Natural killer cell treated with Interleukin-12 subunit alpha and Interleukin-12 subunit beta and Interleukin-15 and Interleukin-18, amount 100 ng/mL, for 72 hours (primary cell): ENCODE data around the gene TTC21B. TPM values are rescaled to one million over a fixed set of nuclear protein-coding genes. Genes with fewer than 3 reads are reported as not detected.

ENCODE experiments used
- ATAC-seq, 2 donors: fragments of 150-1000 bp; cut with Tn5 transposase in 1 of 2; sonication (Bioruptor Pico), chemical (Tn5 transposase) in 1 of 2; 2 replicates each; pipeline ENCODE4 v1.10.0; 2021
- DNase-seq: peaks from one replicate; pipeline ENCODE4 v3.0.0; 2022; ENCODE audit warnings: low spot score
- H3K27ac Mint-ChIP-seq, 2 donors: 1 replicate in 1 of 2; 2 replicates in 1 of 2; pipeline ENCODE4 v1.8.0; 2022; ENCODE audit warnings: mixed read lengths in 2 of 2, mild to moderate bottlenecking in 1 of 2, moderate library complexity in 1 of 2
- H3K27me3 Mint-ChIP-seq, 2 donors: 1 replicate in 1 of 2; 2 replicates in 1 of 2; pipeline ENCODE4 v1.8.0; 2022; ENCODE audit warnings: mixed read lengths in 2 of 2
- H3K36me3 Mint-ChIP-seq: one replicate; pipeline ENCODE4 v1.8.0; 2022; ENCODE audit warnings: mixed read lengths
- H3K4me1 Mint-ChIP-seq, 2 donors: 1 replicate in 1 of 2; 2 replicates in 1 of 2; pipeline ENCODE4 v1.8.0; 2022; ENCODE audit warnings: low read depth in 2 of 2, mixed read lengths in 2 of 2, mild to moderate bottlenecking in 1 of 2
- H3K4me3 Mint-ChIP-seq: one replicate; pipeline ENCODE4 v1.8.0; 2022; ENCODE audit warnings: mixed read lengths
- H3K9me3 Mint-ChIP-seq: 2 replicates; pipeline ENCODE4 v1.8.0; 2022; ENCODE audit warnings: mixed read lengths
- total RNA-seq, 2 donors: library from RNA; stranded (reverse); gene quantifications; one replicate each; pipeline ENCODE4 v1.2.3, GENCODE V29; 2022

TTC21B gene
- total RNA-seq, 2 donors from 2014 or later: 19.5 to 35.7 TPM

DNA sequence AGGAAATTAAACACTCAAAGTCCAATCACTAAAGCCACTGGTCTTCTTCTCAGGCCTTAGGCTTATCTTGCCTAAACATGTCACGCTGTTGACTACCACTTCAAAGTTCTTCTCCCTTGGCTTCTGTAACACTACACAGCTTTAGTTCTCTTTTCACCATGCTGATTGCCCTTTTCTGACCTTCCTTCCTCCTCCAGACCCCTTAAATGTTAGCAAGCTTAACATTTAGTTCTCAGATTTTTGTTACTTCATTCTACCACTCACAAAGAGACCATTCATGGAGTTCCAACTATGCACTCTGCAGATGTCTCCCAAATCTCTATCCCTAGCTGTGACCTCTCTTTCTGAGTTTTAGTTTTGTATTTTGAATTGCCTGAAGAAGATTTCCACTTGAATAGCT lies 64.4 kb downstream of the TTC21B start:
- H3K4me1 Mint-ChIP-seq: no peaks in the 10 kb centered on the region
- H3K4me3 Mint-ChIP-seq: no peak overlapping the region
- DNase-seq: no peak
- peaks cover 23% of the 10 kb centered on the region for H3K36me3 Mint-ChIP-seq
- no peaks in the 10 kb centered on the region for H3K9me3 Mint-ChIP-seq
- ATAC-seq: no peak
- no peak overlapping the region for H3K27ac Mint-ChIP-seq
- H3K27me3 Mint-ChIP-seq: no peaks in the 10 kb centered on the region

GRCh38 chr2:165888171-165888570 lies 65.4 kb downstream of the TTC21B start:
- H3K9me3 Mint-ChIP-seq: no peaks in the 10 kb centered on the region
- ATAC-seq: no peak
- no peak overlapping the region for H3K27ac Mint-ChIP-seq
- peaks cover 19% of the 10 kb centered on the region for H3K36me3 Mint-ChIP-seq
- no peaks in the 10 kb centered on the region for H3K4me1 Mint-ChIP-seq
- H3K4me3 Mint-ChIP-seq: no peak overlapping the region
- H3K27me3 Mint-ChIP-seq: no peaks in the 10 kb centered on the region
- DNase-seq: no peak

- Mint-ChIP-seq H3K36me3 (peaks cover 14% of the 10 kb centered on the region), H3K27ac (peak overlapping the region in 1 of 2 donors; percentile 5), H3K27me3 (no peaks in the 10 kb centered on the region), H3K4me3 (no peak overlapping the region), H3K4me1 (no peaks in the 10 kb centered on the region), H3K9me3 (no peaks in the 10 kb centered on the region)
- no peak for DNase-seq
- no peak for ATAC-seq
Measured at GRCh38 chr2:165886487-165887146, 67.0 kb downstream of the TTC21B start.

DNA sequence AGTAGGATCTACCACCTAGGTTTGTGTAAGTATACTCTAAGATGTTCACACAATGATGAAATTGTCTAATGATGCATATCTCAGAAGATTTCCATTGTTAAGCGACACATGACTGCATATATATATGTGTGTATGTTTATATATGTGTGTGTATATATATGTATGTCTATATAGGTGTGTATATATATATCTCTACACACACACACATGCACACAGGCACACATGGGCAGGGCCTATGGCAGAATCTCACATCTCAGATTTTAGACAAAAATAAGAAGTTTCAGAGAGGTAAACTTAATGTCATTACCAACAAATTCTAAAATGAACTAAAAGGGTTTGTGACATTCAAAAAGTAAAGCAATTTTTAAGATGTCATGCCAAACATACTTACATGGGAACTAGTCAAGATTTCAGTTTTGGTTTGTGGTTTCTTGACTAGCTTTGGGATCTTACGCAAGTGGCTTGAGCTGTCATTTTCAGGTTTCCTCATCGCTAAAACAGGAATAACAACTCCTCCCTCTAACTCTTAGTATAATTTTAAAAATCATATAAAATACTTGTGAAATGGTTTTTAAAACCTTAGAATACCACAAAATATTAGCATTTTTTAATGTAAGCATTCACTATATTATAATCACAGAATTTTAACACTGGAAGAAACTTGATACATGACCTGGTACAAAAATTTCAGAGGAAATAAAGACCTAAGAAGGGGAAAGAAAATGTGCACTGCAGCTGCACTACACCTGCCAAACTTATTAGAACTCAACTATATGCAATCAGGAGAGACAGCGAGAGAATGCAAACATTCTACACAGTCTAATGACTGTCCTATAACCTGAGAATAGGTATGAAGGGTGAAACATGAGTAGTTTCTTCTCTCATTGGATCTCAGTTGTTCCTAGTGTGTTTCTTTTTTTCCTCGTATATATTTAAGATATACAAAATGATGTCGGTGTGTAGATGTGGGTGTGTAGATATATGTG lies 75.7 kb downstream of the TTC21B start:
- DNase-seq (peak; percentile 66), ATAC-seq (peak; percentile 80 to 86)
- H3K4me3 Mint-ChIP-seq: peak overlapping the region; percentile 63
- H3K36me3 Mint-ChIP-seq: no peaks in the 10 kb centered on the region
- H3K27ac Mint-ChIP-seq: peak overlapping the region in 1 of 2 donors; percentile 78
- H3K9me3 Mint-ChIP-seq: no peaks in the 10 kb centered on the region
- peaks cover 16 to 28% of the 10 kb centered on the region in 2 donors for H3K4me1 Mint-ChIP-seq
- H3K27me3 Mint-ChIP-seq: no peaks in the 10 kb centered on the region

DNA sequence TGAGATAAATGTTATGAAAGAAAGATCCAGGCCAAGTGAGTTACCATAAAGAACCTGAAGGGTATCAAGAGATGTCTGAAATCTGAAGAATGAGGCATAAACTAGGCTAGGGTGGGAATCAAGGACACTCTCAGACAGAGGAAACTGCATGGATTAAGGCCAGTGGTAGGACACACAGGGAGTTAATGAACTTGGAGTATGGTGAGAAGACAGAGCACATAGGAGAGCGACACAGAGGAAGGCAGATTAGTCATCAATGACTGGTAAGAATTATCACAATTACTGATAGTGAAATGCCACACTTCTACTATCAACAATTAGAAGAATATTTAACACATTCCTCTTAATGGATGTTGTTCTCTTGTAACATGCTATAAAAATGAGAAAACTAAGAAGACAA lies 76.9 kb downstream of the TTC21B start:
- Mint-ChIP-seq H3K27me3 (no peaks in the 10 kb centered on the region), H3K4me1 (peaks cover 16 to 28% of the 10 kb centered on the region in 2 donors), H3K4me3 (peak overlapping the region; percentile 81), H3K27ac (peak overlapping the region; percentile 73 to 78), H3K9me3 (no peaks in the 10 kb centered on the region), H3K36me3 (no peaks in the 10 kb centered on the region)
- no peak for DNase-seq
- peak; percentile 56 to 68 for ATAC-seq

GRCh38 chr2:165876269-165876668 lies 77.3 kb downstream of the TTC21B start:
- peak overlapping the region; percentile 81 for H3K4me3 Mint-ChIP-seq
- no peaks in the 10 kb centered on the region for H3K36me3 Mint-ChIP-seq
- peak; percentile 9 to 65 for ATAC-seq
- no peaks in the 10 kb centered on the region for H3K27me3 Mint-ChIP-seq
- H3K9me3 Mint-ChIP-seq: no peaks in the 10 kb centered on the region
- H3K27ac Mint-ChIP-seq: peak overlapping the region; percentile 73 to 78
- H3K4me1 Mint-ChIP-seq: peaks cover 16 to 28% of the 10 kb centered on the region in 2 donors
- DNase-seq: no peak

GRCh38 chr2:165874445-165875039 lies 79.0 kb downstream of the TTC21B start:
- ATAC-seq (peak; percentile 66 to 73), DNase-seq (no peak)
- Mint-ChIP-seq H3K36me3 (no peaks in the 10 kb centered on the region), H3K9me3 (no peaks in the 10 kb centered on the region), H3K27me3 (no peaks in the 10 kb centered on the region), H3K4me3 (no peak overlapping the region), H3K4me1 (peaks cover 16 to 28% of the 10 kb centered on the region in 2 donors), H3K27ac (peak overlapping the region in 1 of 2 donors; percentile 78)

DNA sequence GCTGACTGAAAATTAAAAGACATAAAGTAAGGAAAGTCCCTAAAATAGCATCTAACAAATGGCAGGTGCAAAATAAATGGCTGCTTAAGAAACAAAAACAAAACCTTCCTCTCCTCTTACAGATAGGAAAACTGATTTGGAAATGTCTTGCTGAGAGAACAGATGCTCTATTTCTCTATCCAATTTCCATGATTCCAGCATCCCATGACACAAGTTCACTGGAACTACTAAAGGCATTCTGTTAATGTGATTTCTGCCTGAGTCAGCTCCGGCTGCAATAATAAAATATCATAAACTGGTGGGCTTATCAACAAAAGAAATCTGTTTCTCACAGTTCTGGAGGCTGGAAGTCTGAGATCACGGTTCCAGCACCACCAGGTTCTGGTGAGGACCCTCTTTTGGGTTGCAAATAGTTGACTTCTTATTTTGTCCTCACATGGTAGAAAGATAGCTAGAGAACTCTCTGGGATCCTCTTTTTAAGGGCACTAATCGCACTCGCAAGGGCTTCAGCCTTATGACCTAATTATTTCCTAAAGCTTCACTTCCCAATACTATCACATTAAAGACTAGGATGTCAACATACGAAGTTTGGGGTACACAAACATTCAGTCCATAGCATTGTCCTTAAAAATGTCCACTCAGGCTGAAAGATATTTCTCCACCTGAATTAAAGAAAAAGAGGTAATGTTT lies 81.3 kb downstream of the TTC21B start:
- H3K27ac Mint-ChIP-seq: no peak overlapping the region
- H3K27me3 Mint-ChIP-seq: no peaks in the 10 kb centered on the region
- ATAC-seq: no peak
- no peaks in the 10 kb centered on the region for H3K9me3 Mint-ChIP-seq
- peaks cover 10 to 19% of the 10 kb centered on the region in 2 donors for H3K4me1 Mint-ChIP-seq
- no peak overlapping the region for H3K4me3 Mint-ChIP-seq
- no peak for DNase-seq
- H3K36me3 Mint-ChIP-seq: no peaks in the 10 kb centered on the region

DNA sequence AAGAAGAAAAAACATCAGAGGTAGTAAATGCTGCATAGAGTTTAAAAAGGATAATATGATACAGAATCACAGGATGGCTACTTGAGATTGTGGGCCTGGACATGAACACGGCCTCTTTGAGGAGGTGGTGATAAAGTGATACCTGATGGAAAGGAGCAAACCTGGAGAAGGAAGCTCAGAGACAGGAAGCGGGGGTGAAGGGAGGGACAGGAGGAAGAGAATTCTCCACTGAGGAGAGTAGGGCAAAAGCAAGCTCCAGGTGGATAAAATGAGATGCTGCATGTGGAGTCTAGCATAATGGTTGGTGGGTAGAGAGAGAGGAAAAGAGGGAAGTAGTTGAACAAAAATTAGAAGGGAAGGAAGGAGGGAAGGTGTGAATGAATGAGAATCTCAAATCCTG lies 82.6 kb downstream of the TTC21B start:
- ATAC-seq (no peak), DNase-seq (no peak)
- no peaks in the 10 kb centered on the region for H3K27me3 Mint-ChIP-seq
- no peak overlapping the region for H3K27ac Mint-ChIP-seq
- no peaks in the 10 kb centered on the region for H3K9me3 Mint-ChIP-seq
- peaks cover under 1 to 8% of the 10 kb centered on the region in 2 donors for H3K4me1 Mint-ChIP-seq
- H3K4me3 Mint-ChIP-seq: no peak overlapping the region
- H3K36me3 Mint-ChIP-seq: no peaks in the 10 kb centered on the region

DNA sequence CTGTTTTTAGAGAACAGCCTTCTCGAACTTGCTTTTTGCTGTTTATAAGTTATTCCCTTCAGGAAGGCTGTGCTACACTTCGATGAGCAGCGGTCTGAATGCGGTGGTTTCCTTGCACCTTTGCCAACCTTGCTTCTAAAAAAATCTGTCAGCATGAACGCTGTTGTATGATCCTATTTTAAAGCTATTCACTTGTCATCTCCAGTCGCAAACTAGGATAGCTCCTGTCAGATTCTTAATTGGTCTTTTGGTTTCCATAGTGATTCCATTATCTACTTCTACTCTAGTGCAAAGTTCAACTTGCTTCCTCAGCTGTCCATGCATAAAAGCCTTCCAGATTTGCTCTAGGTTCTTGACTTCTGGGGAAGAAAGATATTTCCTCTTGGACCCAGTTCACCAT lies 83.2 kb downstream of the TTC21B start:
- DNase-seq (no peak), ATAC-seq (no peak)
- Mint-ChIP-seq H3K27me3 (no peaks in the 10 kb centered on the region), H3K9me3 (no peaks in the 10 kb centered on the region), H3K36me3 (no peaks in the 10 kb centered on the region), H3K4me3 (no peak overlapping the region), H3K27ac (no peak overlapping the region), H3K4me1 (peaks cover 0 to 4% of the 10 kb centered on the region in 2 donors)

GRCh38 chr2:165868211-165868610 lies 85.4 kb downstream of the TTC21B start:
- no peaks in the 10 kb centered on the region for H3K36me3 Mint-ChIP-seq
- ATAC-seq: no peak
- H3K27ac Mint-ChIP-seq: no peak overlapping the region
- no peak for DNase-seq
- no peak overlapping the region for H3K4me3 Mint-ChIP-seq
- H3K27me3 Mint-ChIP-seq: no peaks in the 10 kb centered on the region
- no peaks in the 10 kb centered on the region for H3K4me1 Mint-ChIP-seq
- H3K9me3 Mint-ChIP-seq: no peaks in the 10 kb centered on the region

DNA sequence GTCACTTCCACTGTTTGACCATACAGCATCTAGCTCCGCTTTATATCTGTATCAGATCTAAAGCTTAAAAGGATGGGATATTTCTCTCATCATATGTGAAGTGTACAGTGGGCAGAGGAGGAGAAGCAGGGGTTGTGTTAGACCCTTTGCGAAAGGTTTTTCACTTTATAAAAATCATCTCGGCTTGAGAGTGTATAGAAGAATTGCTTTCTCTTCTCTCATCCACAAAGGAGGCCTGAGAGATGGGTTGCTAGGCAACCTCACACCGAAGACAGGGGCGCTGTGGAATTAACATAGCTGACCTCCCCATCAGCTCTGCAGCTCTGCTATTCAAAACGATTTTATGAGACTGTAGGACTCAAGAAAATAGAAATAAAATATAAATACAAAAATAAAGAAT lies 89.3 kb downstream of the TTC21B start:
- Mint-ChIP-seq H3K9me3 (peaks cover 8% of the 10 kb centered on the region), H3K27me3 (no peaks in the 10 kb centered on the region), H3K36me3 (peaks cover 12% of the 10 kb centered on the region), H3K4me1 (no peaks in the 10 kb centered on the region), H3K4me3 (no peak overlapping the region), H3K27ac (no peak overlapping the region)
- ATAC-seq: no peak
- DNase-seq: no peak

- Mint-ChIP-seq H3K27me3 (no peaks in the 10 kb centered on the region), H3K27ac (no peak overlapping the region), H3K36me3 (peaks cover 12% of the 10 kb centered on the region), H3K9me3 (peaks cover 8% of the 10 kb centered on the region), H3K4me3 (no peak overlapping the region), H3K4me1 (no peaks in the 10 kb centered on the region)
- ATAC-seq (no peak), DNase-seq (no peak)
Measured at GRCh38 chr2:165863810-165864261, 89.7 kb downstream of the TTC21B start.
